Left kidney (tissue), 2 donors: ENCODE measurements around the gene SLC4A5. TPM values are rescaled to one million over a fixed set of nuclear protein-coding genes. Genes with fewer than 3 reads are reported as not detected.
"Not testable (repeated sequence)": the region's sequence is repeated elsewhere in the genome, so short reads cannot be mapped to it uniquely, and the experiment has no call there.

Experiments
- DNase-seq: peaks from one replicate; pipeline ENCODE4 v3.0.0-alpha.2; 2013
- polyA plus RNA-seq: library from polyadenylated mRNA; unstranded; fragments of 120-200 nt; gene quantifications from one replicate; pipeline ENCODE4 v1.2.1, GENCODE V29; 2013; ENCODE audit not compliant: insufficient read length

SLC4A5 gene
- polyA plus RNA-seq, 1 donor, result 3.7 TPM

DNA sequence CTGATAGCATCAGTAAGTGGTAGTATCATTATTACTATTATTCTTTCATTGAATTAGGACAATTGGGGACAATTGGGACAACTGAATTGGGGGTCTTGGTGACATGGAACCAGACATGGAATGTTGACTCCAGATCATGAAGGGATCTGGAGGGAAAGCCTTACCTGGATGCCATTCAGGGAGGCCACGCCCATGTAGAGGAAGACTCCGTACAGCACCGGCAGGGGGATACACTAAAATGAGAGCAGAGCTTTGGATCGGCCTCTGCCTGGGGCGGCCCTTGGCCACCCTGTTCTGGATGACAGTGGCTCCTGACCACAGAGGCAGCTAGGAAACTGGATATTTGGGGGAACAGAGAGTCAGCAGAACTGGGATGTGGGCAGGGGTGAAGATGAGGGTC, 115.6 kb downstream of the SLC4A5 start:
- DNase-seq, result no peak

DNA sequence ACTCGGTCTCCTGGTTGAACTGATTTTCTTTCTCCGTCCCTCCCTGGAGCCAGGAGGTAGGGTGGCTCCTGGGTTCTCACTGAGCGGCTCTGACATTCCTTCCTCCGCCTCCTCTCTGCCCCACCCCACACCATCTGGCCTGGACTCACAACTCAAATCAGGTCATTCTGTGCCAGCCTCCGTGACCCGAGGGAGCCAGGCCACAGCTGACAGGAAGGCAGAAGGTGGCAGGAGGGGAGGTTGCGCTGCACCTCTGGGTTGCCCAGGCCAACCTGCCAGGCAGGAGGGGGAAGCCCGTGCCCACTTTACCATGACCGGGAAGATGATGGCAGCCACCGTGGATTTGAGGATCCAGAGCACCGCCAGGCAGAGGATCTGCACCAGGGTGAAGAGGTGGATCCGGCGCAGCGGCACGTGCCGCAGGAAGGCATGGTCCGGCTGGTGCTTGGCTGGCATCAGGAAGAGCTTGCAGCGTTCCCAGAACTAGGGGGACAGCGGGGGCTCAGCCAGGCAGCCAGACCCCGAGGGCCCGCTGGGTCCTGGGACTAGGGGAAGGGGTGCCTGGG, 116.5 kb downstream of the SLC4A5 start:
- DNase-seq, result no peak

DNA sequence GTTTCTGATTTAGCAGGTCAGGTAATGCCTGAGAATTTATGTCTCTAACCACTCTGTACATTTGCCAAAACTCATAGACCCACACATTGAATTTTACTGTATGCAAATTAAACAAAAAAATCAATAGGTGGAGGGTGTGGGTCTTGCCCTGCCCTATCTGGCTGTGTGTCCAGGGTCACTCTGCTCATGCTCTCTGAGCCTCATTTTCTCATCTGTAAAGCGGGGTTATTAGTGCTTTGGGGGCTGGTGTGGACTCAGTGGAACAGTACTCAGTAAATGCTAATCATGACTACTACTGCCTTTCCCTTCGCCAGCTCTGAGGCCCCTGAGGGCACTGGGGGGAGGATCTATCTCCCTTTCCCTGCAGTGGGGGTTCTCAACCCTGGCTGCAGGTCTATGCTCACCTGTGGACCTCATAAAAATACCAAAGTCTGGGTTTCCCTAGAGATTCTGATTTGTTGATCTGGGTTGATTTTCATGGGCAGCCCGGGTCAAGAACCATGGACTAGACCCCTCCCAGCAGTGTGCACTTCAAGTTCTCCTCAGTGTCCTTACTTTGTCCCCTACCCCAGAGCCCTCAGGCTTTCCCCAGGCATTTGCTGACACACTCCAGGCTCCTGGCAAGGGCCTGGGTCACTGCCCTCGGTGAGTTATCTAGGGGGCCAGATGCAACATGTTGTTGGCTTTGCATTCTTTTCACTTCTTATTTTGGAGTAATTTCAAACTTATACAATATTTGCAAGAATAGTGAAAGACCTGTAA, 117.3 kb downstream of the SLC4A5 start:
- DNase-seq, result no peak

DNA sequence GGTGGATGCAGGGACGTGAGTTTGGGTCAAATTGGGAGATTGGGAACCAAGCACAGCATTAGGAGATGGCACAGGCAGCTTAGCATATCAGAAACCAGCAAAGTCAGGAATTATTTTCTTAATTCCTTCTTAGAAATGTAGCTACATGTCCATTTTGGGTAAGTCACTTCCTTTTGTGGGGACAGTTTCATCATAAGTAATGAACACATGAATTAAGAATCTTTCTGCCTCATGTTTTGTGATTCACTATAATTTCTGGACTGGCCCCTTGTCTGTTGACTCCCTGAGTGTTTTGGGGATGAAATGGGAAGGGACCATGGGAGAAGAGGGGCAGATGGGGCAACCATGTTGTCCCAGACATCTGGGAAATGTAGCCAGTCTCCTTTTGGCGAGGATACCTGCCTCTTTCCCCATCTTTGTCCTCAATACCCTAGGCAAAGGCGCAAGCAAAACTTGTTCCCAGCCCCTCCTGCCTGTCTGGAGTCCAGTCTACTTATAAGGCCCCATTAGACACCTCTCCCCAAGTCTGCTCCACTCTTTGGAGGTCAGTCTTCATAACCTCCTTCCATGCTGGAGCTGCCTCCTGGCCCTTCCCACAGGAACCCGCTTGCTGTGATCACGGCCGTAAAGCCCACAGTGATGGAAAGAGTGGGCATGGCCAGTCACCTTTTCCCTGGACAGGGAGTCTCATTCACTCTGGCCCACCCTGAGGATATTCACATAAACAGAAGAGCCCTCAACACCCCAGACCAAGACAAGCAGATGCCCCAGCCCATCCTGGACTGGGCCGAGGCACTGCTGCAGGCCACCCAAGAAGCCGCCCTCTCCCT, 119.1 kb downstream of the SLC4A5 start:
- DNase-seq, result no peak

DNA sequence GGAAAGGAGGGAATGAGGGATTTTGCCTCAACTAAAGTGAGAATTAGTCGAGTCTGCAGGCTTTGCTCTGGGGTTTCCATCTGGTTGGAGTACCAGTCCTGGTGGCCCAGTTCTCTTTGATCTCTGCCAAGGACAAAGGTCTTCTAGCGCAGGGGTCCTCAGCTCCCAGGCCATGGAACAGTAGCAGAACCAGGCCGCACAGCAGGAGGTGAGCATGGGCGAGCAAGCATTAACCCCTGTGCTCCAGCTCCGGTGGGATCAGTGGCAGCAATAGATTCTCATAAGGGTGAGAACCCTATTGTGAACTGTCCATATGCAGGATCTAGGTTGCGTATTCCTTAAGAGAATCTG, 120.9 kb downstream of the SLC4A5 start:
- DNase-seq, result no peak

DNA sequence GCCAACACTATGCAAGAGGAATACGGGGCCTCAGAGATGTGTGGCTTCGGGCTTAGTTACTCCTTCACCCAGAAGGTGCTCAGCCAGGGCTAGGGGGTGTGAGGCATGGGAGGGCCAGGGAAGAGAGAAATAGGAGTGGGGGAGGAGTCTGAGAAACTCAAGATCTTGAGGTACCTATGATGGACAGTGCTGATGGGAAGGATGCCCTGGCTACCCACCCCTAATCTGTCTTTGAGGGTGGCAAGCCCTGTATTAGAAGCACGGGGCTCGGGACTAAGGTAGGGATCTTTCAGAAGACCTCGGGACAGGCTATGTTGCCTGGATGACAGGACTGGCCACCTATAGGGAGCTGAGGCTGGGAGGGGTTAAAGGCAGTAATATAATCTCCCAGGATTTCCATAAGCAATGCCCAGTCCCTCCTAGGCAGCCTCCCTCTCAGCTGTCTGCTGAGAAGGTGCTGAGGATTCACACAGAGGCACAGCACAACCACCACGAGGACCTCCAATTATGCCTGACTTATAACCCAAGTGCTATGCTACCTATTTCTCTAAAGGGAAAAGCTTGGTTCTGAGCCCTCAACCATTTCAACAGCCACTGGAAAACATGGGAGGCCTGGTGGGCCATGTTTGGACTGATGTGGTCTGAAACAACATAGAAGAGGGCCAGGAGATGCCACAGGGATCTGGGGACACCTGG, 121.5 kb downstream of the SLC4A5 start:
- no peak for DNase-seq

DNA sequence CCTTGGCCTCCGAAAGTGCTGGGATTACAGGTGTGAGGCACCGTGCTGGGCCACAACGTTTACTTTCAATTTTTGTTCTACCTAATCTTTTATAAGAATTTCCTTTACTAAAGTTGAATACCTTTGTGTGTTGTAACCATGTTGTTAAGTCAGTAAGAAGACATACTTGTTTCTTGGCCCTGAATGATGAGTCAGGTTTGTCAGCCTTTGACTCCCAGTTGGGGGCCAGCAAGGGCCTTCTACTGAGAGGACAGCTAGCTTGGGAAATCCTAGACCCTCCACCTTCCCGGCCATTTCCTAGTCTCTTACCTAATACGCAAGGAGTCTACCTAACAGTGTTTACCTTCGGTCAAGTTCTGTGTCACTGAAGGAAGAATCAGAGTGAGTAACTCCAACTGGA, 122.1 kb downstream of the SLC4A5 start:
- DNase-seq, result no peak

DNA sequence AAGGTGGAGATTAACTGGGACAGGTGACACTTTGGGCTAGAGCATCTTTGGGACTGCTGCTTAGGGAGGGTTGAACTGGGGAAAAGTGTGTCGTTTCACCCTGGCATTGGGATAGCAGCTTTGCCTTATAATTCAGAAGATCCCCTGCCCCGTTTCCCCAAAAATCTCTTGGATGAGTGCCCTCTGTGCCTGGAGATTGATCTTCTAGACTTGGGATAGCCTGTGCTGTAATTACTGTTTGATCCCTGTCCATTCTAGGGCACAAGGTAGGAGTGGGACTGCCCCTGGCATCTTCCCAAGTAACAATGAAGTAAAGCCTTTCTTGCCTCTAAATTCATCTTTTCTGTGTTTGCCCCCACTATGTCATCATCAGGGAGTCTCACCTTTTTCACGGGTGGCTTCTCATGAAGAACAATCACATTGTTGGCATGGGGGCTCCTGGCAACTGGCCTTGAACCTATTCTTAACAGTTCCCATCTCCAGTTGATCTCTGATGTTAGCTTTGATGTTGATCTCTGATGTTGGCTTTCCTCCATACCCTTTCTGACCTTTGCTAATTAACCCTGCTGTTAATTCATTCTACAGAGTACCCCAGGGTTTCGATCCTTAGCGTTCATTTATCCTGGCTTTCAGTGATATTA, 123.2 kb downstream of the SLC4A5 start:
- DNase-seq, result no peak

DNA sequence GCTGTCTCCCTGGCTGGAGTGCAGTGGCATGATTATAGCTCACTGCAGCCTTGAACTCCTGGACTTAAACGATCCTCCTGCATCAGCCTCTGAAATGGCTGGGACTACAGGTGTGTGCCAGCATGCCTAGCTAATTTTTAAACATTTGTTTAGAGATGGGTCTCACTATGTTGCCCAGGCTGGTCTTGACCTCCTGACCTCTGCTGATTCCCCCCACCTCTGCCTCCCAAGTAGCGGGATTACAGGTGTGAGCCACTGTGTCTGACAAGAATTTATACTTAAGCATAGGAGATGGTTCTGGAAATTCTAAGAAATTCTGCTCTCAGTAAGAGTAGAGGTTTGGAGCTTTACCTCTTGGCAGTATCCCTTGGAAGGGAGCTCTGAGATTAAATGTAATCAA, 126.6 kb downstream of the SLC4A5 start:
- DNase-seq, result no peak

DNA sequence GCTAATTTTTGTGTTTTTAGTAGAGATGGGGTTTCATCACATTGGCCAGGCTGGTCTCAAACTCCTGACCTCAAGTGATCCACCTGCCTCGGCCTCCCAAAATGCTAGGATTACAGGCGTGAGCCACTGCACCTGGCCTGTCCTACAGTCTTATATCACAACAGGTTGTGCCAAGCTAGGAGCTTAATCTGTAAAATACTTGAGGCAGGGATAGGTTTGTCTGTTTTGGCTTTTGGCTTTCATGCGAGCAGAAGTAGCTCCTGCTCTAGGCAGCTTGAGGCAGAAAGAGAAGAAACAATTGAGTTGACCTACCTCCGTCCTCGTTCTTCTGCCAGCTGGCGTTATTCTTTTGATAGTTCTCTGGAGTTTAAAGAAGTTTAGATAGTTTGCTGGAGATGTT, 127.4 kb downstream of the SLC4A5 start:
- DNase-seq, result not testable (repeated sequence)

DNA sequence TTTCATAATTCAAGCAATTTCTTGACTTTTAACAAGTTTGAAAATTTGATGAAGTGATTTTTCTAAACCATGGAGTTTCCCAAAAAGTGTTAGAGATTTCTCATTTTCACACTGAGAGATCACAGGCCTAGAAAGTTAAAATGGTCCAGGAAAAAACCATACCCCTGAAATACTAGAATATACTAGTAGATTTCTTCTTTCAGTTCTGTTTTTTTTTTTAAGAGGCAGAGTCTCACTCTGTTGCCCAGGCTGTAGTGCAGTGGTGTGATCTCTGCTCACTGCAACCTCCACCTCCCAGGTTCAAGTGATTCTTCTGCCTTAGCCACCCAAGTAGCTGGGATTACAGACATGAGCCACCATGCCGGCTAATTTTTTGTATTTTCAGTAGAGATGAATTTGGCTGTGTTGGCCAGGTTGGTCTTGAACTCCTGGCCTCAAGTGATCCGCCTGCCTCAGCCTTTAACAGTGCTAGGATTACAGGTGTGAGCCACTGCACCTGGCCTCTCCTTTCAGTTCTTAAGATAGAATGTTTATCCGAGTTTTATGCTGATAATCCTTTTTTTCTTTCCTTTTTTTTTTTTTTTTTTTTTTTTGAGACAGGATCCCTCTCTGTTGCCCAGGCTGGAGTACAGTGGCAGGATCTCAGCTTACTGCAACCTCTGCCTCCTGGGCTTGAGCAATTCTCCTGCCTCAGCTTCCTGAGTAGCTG, 130.4 kb downstream of the SLC4A5 start:
- no peak for DNase-seq

DNA sequence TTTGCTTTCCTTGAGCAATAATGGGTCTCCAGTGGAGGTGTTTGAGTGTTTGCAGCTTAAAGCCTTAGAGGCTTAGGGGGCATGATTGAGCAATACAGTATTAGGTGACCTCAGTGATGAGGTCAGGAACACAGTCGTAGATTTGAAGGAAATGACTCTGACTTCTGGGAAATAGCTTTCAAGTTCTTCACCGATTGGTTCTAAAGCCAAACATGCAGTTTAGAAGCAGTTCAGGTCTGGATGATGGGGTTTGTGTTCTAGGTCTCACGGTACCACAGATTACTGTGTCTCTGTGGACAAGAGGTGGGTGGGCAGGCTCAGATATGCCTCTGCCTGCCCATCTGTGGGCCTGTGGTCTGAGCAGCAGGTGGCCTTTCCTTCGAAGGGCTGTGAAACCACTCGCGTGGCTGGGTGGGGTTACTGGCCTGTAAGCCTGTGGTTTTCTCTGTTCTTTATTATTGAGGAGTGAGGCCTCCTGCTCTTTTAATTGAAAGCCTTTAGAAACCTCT, 137.0 kb downstream of the SLC4A5 start:
- no peak for DNase-seq

DNA sequence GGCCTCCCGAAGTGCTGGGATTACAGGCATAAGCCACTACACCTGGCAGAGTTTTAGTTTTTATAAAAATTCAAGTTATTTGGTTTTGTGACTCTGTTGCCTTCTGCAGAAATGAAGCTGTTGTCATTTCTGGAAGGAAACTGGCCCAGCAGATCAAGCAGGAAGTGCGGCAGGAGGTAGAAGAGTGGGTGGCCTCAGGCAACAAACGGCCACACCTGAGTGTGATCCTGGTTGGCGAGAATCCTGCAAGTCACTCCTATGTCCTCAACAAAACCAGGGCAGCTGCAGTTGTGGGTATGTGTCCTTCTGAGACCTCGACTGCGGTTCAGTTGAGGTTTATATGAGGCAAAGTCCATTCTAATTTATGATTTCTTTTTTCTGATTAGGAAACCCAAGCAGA, 137.6 kb downstream of the SLC4A5 start:
- DNase-seq, result no peak

DNA sequence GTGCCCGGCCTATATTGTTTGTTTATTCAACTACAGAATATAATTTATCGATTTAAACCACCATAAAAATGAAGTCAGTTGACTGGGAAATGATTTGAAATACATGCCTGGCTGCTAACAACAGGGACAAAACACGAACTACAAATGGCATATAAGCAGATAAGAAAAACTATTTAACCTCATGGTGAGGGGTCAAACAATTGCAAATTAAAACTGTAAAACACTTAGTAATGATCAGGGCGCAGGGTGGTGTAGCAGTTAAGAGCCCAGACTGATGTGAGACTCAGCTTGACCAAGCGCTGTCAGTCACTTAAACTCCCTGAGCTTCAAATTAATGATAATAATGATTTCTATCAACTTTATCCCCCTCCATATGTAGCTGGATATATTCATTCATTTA, 138.1 kb downstream of the SLC4A5 start:
- no peak for DNase-seq

DNA sequence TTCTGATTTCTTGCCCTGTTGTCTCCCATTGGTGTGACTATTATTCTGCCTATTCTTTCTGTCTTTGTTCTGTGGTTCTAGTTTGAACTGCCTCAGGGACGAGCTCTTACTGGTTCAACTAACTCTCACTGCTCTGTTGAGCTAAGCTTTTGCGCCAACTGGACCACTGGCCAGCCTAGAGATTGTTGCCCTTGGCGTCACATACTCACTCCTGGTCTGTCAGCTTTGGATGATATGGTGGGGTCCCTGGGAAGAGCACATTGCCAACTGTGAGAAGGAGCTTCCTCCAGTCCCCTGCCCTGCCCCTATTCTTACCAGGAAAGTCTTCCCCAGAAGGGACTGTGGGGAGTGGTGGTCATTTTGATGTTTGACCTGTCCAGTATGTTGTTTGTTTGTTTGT, 138.8 kb downstream of the SLC4A5 start:
- DNase-seq, result no peak

DNA sequence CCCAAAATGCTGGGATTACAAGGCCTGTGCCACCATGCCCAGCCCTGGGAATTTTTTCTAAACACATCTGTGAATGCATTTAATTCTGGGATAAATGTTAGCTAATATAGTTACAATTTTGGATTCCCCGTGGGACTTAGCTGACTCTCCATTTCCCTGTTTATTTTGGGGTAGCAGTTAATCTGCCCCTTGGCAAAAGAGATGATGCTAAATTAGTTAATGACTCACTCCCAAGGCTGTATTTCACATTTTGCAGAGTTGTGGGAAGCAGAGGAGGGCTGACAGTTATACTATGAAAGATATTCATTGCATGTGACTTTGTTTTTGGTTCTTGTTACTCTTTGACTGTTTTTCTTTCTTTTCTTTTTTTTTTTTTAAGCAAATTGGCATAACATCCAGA, 141.6 kb downstream of the SLC4A5 start:
- no peak for DNase-seq

DNA sequence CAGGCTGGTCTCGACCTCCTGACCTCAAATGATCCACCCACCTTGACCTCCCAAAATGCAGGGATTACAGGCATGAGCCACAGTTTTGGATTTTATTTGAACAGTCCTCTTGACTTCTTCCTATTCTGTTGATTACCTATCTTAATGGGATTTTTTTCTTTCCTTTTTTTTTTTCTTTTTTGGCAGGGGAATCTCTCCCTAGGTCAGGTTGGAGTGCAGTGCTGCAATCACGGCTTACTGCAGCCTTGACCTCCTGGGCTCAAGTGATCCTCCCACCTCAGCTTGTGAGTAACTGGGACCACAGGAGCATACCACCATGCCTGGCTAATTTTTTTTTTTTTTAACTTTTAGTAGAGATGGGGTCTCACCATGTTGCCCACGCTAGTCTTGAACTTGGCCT, 142.0 kb downstream of the SLC4A5 start:
- no peak for DNase-seq

DNA sequence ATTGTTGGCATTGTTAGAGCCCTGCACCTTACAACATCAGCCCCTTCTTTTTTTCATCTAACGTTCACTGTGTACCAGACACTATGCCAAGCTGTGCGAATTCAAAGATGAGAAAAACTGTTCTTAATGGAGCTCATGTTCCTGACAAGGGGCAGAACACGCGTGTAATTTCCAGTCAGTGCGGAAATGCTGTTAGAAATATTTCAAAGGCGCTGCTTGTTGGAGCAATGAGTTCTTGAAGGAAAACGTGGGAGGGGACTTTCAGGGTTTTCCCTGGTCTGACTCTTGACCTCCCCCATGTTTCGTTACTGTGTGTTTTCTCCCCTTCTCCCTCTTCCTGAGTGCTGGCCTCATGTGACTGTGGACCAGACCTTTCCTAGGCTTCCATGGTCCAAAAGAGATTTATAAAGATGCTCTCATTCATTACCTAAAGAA, 143.3 kb downstream of the SLC4A5 start:
- DNase-seq, result no peak

DNA sequence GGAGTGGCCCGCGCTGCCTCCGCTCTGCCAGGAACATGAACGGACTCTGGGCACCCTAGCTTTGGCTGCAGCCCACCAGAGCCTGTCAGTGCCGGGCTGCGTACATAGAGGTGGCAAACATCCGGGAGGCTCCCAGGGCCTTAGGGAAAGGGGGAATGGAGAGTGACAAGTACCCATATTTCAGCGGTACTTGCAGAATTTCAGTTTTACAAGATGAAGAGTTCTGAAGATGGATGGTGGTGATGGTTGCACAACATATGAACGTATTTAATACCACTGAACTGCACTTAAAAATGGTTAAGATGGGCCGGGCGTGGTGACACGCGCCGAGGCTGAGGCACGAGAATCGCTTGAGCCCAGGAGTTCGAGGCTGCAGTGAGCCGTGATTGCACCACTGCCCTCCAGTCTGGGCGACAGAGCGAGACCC, 143.9 kb downstream of the SLC4A5 start:
- no peak for DNase-seq

DNA sequence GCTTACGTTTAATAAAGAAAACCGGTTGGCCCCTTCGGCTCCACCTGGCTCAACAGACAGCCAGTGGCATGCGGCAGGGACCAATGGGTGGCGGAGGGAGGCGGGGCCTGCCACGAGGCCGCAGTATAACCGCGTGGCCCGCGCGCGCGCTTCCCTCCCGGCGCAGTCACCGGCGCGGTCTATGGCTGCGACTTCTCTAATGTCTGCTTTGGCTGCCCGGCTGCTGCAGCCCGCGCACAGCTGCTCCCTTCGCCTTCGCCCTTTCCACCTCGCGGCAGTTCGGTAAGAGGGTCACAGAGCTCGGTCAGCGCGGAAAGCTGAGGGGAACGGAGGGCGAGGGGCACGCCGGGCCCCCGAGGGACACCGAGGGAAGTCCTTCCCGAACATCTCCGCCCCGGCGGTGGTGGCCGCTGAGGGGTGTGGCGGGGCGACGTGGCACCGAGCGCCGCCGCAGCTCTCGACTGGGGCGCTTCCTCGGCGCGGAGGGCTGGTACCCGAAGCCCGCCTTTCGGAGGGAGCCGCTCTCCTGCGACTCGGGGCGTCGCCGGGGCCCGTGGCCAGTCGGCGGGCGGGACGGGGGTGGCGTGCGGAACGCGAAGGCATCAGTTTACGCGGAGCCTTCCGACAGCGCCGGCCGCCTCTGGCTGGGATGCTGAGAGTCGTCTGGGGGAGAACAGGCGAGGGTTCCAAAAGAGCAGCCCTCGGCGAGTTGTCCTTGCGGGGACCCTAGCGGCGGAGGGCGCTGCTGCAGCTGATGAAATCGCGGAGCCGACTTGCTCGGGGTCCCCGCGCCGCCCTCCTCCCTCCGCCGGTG, 144.5 kb downstream of the SLC4A5 start, which contains the start of gene MTHFD2:
Gene MTHFD2 (plus strand): TSS at position 155 of the 814 bp plus-strand sequence. CDS start 27 bp downstream, at position 182.
- DNase-seq, result peak; percentile 84
